OCI-LY7 (cell line): ENCODE data around the gene SLC6A5.

ENCODE experiments used
- CTCF ChIP-seq: fragments of 200-600 bp; sonication (generic); conservative IDR thresholded peaks from 2 replicates; pipeline ENCODE4 v1.5.1; 2014; ENCODE audit warnings: mild to moderate bottlenecking, antibody characterized with exemption, low read length, moderate library complexity, mixed read lengths
- EZH2phosphoT487 ChIP-seq: fragments of 200-600 bp; sonication (generic); IDR thresholded peaks from 2 replicates; pipeline ENCODE4 v1.6.1; 2018; ENCODE audit warnings: low read depth, borderline replicate concordance, mild to moderate bottlenecking, mixed run types, antibody characterized with exemption, low read length, moderate library complexity, mixed read lengths

- TF ChIP-seq CTCF (no peak), EZH2phosphoT487 (no peak)
These were observed 38.7 kb downstream of the SLC6A5 start for GRCh38 chr11:20638074-20638473.
